Keratinocyte (primary cell): Measurements from ENCODE around the gene TPCN1. TPM values are rescaled to one million over a fixed set of nuclear protein-coding genes. Genes with fewer than 3 reads are reported as not detected.
A peak's percentile ranks its signal among the peaks of the same experiment; 100 is the strongest.

ENCODE experiments used
- DNase-seq: peaks from one replicate; pipeline ENCODE4 v3.0.0-alpha.2; 2011; ENCODE audit warnings: low read depth, missing footprints, low spot score
- FAIRE-seq: peaks from 2 replicates; lab custom pipeline; 2011; peaks lifted over from hg19 to GRCh38; lab: Jason Lieb, UNC
- H2AFZ ChIP-seq: 2 replicates; pipeline ENCODE4 v1.6.0; 2012; ENCODE audit warnings: low read length, control low read depth, inconsistent platforms; ENCODE audit not compliant: control insufficient read depth
- H3K27ac ChIP-seq: 2 replicates; pipeline ENCODE4 v1.5.1; 2011; ENCODE audit warnings: low read length; ENCODE audit not compliant: control insufficient read depth, insufficient read depth
- H3K27me3 ChIP-seq: 3 replicates; pipeline ENCODE4 v1.6.0; 2011; ENCODE audit warnings: low read length; ENCODE audit not compliant: control insufficient read depth, insufficient read depth; ENCODE audit errors: extremely low read depth
- H3K36me3 ChIP-seq, 2 experiments: 2 replicates in 1 of 2; 3 replicates in 1 of 2; pipeline ENCODE4 v1.5.1; 2011; ENCODE audit warnings: low read length in 2 of 2, mild to moderate bottlenecking in 1 of 2; ENCODE audit not compliant: control insufficient read depth in 2 of 2, insufficient read depth in 2 of 2; ENCODE audit errors: extremely low read depth in 1 of 2
- H3K4me1 ChIP-seq: 3 replicates; pipeline ENCODE4 v1.5.1; 2011; ENCODE audit warnings: low read length; ENCODE audit not compliant: control insufficient read depth, insufficient read depth; ENCODE audit errors: extremely low read depth
- H3K4me2 ChIP-seq: 3 replicates; pipeline ENCODE4 v1.6.0; 2011; ENCODE audit warnings: low read depth, low read length; ENCODE audit not compliant: control insufficient read depth, insufficient read depth; ENCODE audit errors: extremely low read depth
- H3K4me3 ChIP-seq, 3 experiments: fragments of 200-600 bp in 1 of 3; sonication (generic) in 1 of 3; 2 replicates in 2 of 3; 3 replicates in 1 of 3; pipeline ENCODE4 v1.5.1; 2011 to 2016; ENCODE audit warnings: low read length in 3 of 3, mild to moderate bottlenecking in 3 of 3, control low read depth in 2 of 3, inconsistent platforms in 1 of 3, low read depth in 1 of 3, mixed read lengths in 1 of 3, mixed run types in 1 of 3, moderate library complexity in 1 of 3; ENCODE audit not compliant: control insufficient read depth in 2 of 3, insufficient read depth in 2 of 3; ENCODE audit errors: extremely low read depth in 1 of 3
- H3K79me2 ChIP-seq: 2 replicates; pipeline ENCODE4 v1.6.0; 2012; ENCODE audit warnings: low read length; ENCODE audit not compliant: control insufficient read depth, insufficient read depth
- H3K9ac ChIP-seq: 3 replicates; pipeline ENCODE4 v1.6.0; 2011; ENCODE audit warnings: low read length; ENCODE audit not compliant: control insufficient read depth, insufficient read depth; ENCODE audit errors: extremely low read depth
- H3K9me1 ChIP-seq: 3 replicates; pipeline ENCODE4 v1.6.0; 2011; ENCODE audit warnings: low read length; ENCODE audit not compliant: control insufficient read depth, insufficient read depth; ENCODE audit errors: extremely low read depth
- H3K9me3 ChIP-seq: 2 replicates; pipeline ENCODE4 v1.5.1; 2012; ENCODE audit warnings: low read depth, low read length; ENCODE audit not compliant: control insufficient read depth
- H4K20me1 ChIP-seq: 3 replicates; pipeline ENCODE4 v1.6.0; 2011; ENCODE audit warnings: low read length; ENCODE audit not compliant: control insufficient read depth, insufficient read depth; ENCODE audit errors: extremely low read depth
- CTCF ChIP-seq, 3 experiments: IDR thresholded peaks in 1 of 3; conservative IDR thresholded peaks in 1 of 3; optimal IDR thresholded peaks in 1 of 3; 2 replicates in 2 of 3; 3 replicates in 1 of 3; pipeline versions ENCODE3 to v1.5.1; 2011; ENCODE audit warnings: low read length in 3 of 3, mild to moderate bottlenecking in 3 of 3, moderate library complexity in 2 of 3, control low read depth in 1 of 3, inconsistent platforms in 1 of 3; ENCODE audit not compliant: insufficient read depth in 2 of 3; ENCODE audit errors: extremely low read depth in 1 of 3
- EZH2 ChIP-seq: IDR thresholded peaks from one replicate; pipeline ENCODE4 v1.6.1; 2012; ENCODE audit warnings: inconsistent platforms, mild to moderate bottlenecking, low read length, moderate library complexity
- dilution Hi-C: fragments of 300-500 bp; cut with MboI; formaldehyde crosslinking; loops from one replicate; pipeline ENCODE4 v1.7.0; 2020; ENCODE audit warnings: low sequenced_read_pairs; ENCODE audit not compliant: extremely low pct_ligation_motif_present
- polyA plus RNA-seq, 5 experiments: library from polyadenylated mRNA; depleted of rRNA in 3 of 5; stranded (reverse) in 3 of 5; stranded (forward) in 1 of 5; unstranded in 1 of 5; fragments of >200 nt; gene quantifications; 1 replicate in 1 of 5; 2 replicates in 3 of 5; 3 replicates in 1 of 5; pipeline versions ENCODE4 v1.2.1 to v1.2.3, GENCODE V29; 2011 to 2012; ENCODE audit warnings: missing spikeins in 2 of 5, low read depth in 1 of 5, low replicate concordance in 1 of 5

TPCN1 gene
- polyA plus RNA-seq, 1 donor (not counting 4 experiments of a cell fraction or from before 2014, with no cell fraction given), result 6.8 TPM

GRCh38 chr12:113247123-113248050, 26.1 kb downstream of the TPCN1 start:
- Histone ChIP-seq H3K79me2 (no peaks in the 10 kb centered on the region), H3K4me3 (peak overlapping the region in 1 of 3 experiments; percentile 7), H3K36me3 (no peaks in the 10 kb centered on the region), H2AFZ (no peak overlapping the region), H3K27ac (peak overlapping the region; percentile 90), H3K27me3 (no peaks in the 10 kb centered on the region), H4K20me1 (no peaks in the 10 kb centered on the region), H3K9me3 (no peaks in the 10 kb centered on the region), H3K4me1 (peaks cover 37% of the 10 kb centered on the region), H3K4me2 (peak overlapping the region; percentile 12), H3K9ac (peak overlapping the region; percentile 78), H3K9me1 (no peaks in the 10 kb centered on the region)
- FAIRE-seq, result peak; percentile 23
- TF ChIP-seq CTCF (optimal IDR thresholded peaks at IDR 0.05 in 1 of 3, IDR thresholded peaks at IDR 0.05 in 1 of 3, conservative IDR thresholded peaks at IDR 0.05 in 1 of 3; ENCODE audit: extremely low read depth in 1 of 3, insufficient read depth in 2 of 3, low read length in 3 of 3), result no peak
- TF ChIP-seq EZH2, result no peak
- dilution Hi-C loops, result no loop called here
- no peak for DNase-seq

GRCh38 chr12:113248051-113248825, 27.0 kb downstream of the TPCN1 start:
- DNase-seq, result no peak
- Histone ChIP-seq H3K9ac (no peak overlapping the region), H2AFZ (no peak overlapping the region), H3K4me2 (no peak overlapping the region), H3K4me3 (no peak overlapping the region), H4K20me1 (no peaks in the 10 kb centered on the region), H3K27ac (no peak overlapping the region), H3K36me3 (peaks cover 0 to 1% of the 10 kb centered on the region in 2 experiments), H3K9me1 (no peaks in the 10 kb centered on the region), H3K9me3 (no peaks in the 10 kb centered on the region), H3K27me3 (no peaks in the 10 kb centered on the region), H3K79me2 (no peaks in the 10 kb centered on the region), H3K4me1 (peaks cover 33% of the 10 kb centered on the region)
- dilution Hi-C loops, result no loop called here
- FAIRE-seq, result no peak
- TF ChIP-seq EZH2 (no peak), CTCF (optimal IDR thresholded peaks at IDR 0.05 in 1 of 3, IDR thresholded peaks at IDR 0.05 in 1 of 3, conservative IDR thresholded peaks at IDR 0.05 in 1 of 3; ENCODE audit: extremely low read depth in 1 of 3, insufficient read depth in 2 of 3, low read length in 3 of 3) (no peak)
